DMS53 (cell line): ENCODE data around the gene STAM2.
A peak's percentile ranks its signal among the peaks of the same experiment; 100 is the strongest.
"Not testable (repeated sequence)": the region's sequence is repeated elsewhere in the genome, so short reads cannot be mapped to it uniquely, and the experiment has no call there.

Source experiments
- DNase-seq: peaks from one replicate; lab custom pipeline; 2025; lab: John Stamatoyannopoulos, UW

The STAM2 gene

DNA sequence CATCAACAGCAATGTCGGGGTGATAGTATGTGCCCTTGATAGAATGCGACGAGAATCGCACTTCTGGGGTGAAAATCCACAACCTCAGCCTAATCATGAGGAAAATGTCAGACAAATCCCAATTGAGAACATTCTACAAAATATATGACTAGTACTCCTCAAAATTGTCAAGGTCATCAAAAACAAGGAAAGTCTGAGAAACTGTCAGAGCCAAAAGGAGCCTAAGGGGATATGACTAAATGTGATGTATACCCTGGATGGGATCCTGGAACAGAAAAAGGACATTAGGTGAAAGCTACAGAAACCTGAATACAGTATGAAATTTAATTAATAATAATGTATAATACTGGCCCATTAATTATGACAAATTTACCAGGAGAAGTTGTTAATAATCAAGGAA is 69.1 kb downstream of the STAM2 start:
- no peak for DNase-seq

DNA sequence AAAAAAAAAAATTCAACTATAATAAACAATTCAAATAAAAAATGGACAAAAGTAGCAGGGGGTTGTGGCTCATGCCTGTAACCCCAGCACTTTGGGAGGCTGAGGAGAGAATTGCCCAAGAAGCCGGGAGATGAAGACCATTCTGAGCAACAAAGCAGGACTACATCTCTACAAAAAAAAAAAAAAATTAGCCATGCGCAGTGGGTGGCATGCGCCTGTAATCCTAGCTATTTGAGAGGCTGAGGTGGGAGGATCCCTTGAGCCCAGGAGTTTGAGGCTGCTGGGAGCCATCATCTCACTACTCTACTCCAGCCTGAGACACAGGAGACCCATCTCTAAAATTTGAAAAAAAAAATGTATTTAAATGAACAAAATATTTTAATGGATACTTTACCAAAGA is 72.3 kb downstream of the STAM2 start:
- no peak for DNase-seq

DNA sequence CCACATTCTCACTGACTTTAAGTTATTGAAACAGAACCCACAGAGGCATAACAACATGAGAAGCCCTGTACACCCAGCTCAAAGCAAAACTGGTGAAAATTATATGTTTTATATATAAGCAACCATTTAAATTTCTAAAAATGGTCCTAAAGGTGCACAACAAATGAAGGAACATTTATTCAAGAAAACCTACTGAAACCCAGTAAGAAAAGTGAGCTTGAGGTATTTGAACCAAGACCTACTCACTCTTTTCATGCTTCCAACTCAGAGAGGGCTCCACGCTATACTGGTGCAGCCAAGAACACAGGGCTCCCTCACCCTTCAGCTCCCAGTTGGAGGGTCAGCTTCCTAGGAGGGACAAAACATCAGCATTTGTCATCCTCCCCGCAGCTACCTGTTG is 74.6 kb downstream of the STAM2 start:
- no peak for DNase-seq

DNA sequence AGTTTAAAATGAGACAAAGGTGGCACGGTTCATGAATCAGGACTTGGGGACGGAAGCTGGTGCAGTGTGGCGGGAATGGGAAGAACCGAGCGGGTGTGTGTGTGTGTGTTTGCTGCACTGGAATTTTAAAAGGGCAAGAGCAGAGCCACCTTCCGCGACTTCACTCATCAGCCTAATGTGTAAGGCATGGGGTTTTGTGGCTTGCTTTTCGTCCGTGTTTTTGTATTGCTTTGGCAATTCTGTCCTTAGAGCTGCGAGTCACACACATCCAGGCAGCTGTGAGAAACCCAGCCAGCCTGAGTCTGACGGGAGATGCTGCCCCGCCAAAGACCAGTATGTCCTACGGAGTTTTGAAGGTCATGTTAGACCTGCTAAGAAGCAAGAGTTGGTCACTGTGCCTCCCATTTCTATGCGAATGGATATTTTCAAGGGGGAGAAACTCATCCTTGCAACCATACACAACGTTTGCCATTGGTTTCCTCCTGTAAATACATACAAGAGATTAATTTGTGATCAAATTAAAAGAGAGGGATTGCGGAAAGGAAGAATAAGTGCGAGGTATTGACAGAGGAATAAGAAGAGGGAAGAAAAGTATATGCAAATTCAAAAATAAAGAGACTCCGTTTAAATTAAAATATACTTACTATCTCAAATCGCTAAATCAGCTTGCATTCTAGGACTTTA is 76.1 kb downstream of the STAM2 start:
- peak; percentile 14 for DNase-seq

DNA sequence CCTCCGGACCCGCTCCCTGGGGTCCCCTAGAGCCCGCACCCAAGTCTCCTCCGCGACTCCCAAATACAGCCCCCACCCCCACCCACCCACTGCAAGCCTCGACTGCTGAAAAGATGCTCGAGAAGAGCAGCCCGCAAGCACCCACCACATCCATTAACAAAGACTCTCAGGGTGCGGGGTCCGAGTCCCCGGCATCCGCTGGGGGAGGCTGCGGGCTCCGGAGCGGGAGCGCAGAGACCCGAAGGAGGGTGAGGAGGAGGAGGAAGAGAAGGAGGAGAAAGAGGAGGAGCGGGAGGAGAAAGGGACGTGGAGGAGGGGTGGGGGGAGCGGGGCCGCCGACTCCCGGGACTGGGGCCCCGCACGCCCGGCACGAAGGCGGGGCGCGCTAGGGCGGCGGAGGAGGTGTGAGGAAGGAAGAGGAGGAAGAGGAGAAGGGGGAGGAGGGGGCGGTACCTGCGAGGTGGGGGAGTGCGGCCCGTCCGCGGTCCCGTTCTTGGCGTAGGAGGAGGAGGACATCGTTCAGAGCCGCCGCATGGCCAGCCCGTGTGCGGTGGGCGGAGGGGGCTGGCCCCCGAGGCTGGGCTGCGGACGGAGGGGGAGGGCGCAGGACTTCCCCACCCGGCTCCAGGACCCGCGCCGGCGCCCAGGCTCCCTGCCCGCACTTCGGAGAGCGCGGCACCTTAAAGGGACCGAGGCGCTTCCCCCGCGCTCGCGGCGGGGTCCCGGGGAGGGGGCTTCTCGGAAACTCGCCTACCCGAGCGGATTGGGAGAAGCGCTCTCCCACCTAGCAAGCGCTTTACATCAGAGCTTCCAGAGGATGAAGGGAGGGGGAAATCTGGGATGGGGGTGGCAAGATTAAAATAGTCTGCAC is 76.8 kb downstream of the STAM2 start, which contains the start of gene CACNB4:
CACNB4 (minus strand) TSS at position 549 of the 871 bp plus-strand sequence.
- DNase-seq = no peak

DNA sequence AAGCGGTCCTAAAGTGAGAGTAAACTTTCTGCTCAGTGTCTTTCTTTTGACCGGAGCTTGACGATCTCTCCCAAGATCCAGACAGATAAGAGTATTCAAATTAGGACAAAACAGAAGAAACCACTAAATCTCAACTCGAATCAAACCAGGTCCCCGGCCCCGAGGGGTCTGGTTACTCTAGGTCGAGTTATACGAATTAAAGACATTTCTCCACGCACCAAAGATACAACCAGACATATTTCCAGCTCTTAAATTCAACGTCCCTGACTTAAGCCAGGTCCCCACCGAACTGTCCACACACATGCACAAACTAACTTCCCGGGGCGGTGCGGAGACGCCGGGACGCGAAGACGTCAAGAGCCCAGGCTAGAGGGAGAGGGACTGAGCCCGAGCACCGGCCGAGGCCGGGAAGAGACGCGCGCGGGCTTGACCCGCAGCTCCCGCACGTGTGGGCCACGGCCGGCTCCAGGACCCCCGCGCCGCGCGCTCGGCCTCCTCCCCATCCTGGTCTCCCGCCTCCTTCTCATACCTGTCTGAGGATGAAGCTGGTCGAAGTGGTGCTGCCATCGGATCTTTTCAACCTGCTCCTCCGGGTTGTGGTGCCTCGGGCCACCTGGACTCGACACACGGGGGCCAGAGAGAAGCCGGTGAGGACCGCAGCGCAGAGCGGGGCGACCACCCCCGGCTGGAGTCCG is 77.6 kb downstream of the STAM2 start:
- peak; percentile 14 for DNase-seq

DNA sequence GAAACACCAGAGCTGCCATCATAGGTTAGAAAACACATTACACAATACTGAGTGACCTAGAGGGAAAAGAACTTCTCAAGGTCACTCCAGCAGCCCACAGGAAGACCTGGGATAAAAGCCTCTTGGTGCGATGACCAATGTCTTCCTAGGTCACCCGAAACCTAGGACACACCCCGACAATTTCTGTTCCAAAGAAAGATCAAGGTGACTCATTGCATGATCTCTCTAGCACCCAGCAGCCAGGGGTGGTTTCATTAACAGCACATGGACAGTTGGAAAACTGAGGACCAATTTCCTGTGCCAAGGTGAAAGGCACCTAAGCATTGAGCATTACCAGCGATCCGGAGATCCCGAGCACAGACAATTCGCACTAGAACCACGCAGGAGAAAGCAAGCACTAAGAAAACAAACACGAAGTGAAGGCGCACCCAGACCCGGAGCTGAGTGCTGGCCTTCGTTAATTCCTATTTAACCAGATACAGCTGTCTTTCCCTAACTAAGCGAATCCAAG is 78.2 kb downstream of the STAM2 start:
- peak; percentile 46 for DNase-seq

DNA sequence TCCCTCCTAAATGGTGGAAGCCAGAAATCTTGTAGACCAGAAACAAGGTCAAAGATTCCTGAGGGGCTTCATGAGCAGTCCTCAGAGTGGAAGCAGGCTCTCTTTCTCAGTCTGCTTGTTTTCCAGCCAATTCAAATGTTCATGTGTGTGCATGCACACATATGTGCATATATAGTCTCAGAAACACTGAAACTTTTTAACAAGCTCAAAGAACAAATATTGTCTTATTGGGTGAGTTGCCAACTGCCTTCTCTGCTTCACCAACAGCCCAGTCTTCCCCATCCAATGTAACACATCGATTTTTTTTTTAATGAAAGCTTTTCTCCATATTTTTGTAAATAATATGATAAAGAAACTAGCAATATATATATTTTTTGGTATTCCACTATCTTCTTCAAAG is 80.4 kb downstream of the STAM2 start:
- DNase-seq = no peak

DNA sequence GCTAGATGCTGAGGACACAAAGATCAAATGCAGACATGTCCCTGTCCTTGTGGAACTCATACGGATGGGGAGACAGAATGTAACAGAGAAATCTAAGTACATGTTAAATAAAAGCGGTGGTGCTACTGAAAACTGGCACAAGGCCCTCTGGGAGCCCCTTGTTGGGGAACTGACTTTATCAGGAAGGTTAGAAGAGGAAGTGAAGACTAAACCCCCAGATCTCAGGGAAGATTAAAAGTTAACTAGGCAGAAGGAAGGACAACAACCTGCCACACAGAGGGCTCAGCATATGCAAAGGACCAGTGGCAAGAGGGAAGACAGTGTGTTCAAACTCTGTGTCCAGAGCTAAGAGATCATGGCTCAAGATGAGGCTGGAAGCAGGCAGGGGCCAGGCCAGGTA is 81.5 kb downstream of the STAM2 start:
- no peak for DNase-seq

DNA sequence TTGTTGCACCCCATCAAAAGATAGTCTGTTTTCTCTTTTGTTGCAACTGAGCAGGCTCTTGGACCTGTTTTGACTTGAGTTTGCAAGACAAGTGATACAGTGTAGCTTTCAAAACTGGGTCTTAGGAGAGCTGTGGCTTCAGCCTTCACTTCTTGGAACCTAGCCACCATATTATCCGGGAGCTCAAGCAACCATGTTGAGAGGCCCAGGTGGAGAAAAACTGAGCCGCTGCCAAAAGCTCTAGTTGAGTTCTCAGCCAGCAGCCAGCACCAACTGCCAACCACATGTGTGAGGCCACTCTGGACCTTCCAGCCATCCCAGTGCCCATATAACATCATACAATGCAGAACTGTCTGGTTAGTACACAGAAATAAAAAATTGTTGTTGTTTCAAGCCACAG is 82.1 kb downstream of the STAM2 start:
- DNase-seq = no peak

DNA sequence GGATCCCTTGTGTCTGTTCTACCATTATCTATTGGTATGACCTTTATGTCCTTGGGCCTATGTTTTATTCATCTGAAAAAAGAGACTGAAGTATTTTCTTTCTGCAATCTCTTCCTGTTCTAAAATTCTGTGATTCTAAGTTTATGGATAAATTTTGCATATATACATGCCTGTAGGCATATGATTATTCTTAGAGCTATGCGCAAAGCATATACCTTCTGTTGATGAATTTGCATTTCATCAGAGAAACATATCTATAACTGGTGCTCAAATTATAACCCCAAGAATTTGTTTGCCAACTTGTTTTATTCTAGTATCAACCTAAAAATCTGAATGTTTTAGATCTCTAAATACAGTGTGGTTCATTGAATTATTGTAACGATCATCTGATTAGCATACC is 83.5 kb downstream of the STAM2 start:
- DNase-seq = no peak

DNA sequence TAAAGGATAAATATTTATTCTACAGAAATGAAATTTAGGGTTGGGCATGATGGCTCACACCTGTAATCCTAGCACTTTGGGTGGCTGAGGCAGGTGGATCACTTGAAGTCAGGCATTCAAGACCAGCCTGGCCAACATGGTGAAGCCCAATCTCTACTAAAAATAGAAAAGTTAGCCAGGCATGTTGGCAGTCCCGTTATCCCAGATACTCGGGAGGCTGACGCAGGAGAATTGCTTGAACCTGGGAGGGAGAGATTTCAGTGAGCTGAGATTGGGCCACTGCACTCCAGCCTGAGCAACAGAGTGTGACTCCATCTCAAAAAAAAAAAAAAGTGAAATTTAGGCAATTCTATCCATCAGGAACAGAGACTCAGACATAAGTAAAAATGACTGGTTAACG is 84.8 kb downstream of the STAM2 start:
- not testable (repeated sequence) for DNase-seq

DNA sequence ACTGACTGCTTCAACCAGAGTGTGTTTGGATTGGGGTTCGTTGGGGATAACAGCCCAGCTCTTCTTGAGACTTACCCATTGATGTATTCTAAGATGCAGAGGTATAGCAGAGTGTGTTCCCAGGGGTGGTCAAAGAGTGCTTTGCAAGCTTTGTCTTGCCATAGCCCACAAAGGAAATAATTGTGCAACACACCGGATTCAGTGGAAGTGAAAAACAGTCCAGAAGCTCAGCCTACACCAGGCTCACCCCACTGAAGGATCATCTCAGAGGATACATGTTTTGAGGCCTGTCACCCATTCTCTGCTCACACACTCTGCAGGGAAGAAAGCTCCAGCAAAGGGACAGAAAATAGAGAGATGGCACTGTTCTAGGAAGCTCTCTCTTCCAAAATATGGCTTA is 86.3 kb downstream of the STAM2 start:
- DNase-seq = no peak

DNA sequence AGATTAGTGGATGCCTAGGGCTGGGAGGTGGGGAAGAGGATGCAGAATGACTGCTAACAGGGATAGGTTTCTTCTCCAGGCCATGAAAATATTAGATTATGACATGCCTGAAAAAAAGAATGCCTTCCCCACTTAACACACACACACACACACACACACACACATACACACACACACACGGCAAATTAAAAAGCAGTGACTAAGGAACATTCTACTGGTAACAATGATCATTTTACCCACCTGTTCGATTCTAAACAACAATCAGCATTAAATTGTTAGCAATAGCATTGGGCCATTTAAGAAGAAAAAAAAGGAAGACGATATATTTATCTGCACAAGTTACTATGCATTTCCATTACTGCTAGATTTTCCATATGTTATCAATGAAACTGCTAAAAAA is 87.6 kb downstream of the STAM2 start:
- no peak for DNase-seq

DNA sequence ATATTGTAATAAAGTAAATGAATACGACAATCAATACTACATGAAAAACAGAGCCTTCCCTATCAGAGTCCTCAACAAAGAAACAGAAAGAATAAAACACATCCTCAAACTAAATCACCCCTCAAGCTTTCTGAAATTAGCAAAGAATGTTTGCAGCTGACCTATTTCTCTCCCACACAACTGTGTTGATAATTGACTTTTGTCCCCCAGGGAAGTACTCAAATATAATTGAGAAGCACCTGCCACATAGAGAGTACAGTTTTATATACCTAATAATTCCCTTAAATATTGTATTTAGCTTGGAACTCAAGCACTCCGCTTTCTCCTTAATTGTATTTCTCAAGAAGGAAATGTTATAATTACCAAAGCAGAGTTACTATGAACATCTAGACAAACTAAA is 89.3 kb downstream of the STAM2 start:
- no peak for DNase-seq

DNA sequence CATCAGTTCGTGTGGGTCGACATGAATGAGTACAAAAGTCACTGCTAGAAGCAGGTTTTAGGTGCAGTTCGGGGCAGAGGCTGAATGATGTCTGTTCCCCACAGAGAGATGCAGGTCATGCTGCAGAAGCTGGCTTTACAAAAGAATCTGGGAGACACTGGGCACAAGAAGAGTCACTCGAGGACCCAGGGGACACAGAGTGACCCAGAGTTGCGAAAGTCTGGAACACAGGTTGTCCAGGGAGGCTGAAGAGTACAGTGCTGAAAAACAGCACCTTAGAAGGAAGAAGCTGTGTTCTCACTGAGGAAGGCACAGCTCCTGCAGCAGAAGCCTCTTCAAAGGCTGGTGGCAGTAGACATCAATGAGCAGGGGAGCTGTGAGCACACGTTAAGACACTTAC is 91.5 kb downstream of the STAM2 start:
- no peak for DNase-seq

DNA sequence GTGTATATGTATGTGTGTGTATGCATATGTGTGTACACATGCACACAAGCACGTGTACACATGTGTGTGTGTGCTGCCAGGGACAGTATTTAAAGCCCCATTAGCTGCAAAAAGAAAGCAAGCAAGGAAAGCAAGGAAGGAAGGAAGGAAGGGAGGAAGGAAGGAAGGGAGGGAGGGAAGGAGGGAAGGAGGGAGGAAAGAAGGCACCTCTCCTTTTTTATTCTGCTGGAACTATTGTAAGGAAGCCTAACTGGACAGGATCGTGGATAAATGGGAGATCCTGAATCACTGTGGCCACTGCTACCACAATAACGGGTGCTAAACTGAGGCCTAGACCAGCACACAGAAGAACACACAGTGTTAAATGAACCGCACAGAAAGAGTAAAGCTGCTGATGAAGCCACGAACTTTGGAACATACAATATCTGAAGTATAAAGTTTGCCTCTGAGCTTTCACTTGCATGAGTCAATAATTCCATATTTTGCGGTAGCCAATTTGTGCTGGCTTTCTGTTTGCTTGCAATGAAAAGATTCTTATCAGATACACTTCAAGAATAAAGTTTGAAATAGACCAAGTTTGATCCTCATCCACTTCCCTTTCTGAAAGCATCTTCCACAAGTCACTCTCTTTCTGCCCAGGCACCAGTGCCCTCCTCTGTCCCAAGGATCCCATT is 92.2 kb downstream of the STAM2 start:
- no peak for DNase-seq

DNA sequence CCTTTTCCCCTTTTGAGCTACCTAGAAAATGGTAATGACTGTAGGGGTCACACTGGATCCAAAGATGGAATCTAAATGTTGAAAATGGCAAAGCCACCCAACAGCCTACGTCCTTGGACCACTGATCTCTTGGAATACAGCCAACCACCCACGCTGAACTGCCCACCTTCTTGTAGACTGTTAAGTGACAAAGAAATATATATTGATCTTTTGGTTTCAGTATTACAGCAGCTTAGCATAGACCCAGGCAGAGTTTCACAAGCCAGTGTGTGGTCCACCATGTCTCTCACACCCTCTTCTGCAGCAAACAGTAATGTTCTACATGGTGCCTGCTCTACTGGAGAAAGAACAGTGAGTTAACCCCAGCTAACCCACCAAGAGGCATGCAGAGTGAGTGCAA is 96.9 kb downstream of the STAM2 start:
- no peak for DNase-seq

DNA sequence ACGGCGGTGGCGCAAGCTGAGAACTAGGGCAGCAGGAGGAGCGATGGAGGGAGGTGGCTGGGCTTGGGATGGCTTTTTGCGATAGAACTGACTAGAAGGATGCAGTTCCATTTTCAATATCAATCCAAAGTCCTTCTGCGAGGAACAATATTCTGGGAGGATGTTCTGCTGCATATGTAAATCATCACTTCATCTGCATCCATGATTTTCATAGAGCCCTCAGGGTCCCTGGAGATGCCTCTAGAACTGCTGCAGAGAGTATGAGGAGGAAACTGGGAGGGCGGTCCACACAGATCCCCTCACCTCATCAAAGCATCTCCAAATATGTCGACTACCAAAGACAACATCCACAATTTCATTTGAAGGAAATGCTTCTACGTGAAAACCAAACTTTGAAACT is 97.5 kb downstream of the STAM2 start:
- DNase-seq = no peak

DNA sequence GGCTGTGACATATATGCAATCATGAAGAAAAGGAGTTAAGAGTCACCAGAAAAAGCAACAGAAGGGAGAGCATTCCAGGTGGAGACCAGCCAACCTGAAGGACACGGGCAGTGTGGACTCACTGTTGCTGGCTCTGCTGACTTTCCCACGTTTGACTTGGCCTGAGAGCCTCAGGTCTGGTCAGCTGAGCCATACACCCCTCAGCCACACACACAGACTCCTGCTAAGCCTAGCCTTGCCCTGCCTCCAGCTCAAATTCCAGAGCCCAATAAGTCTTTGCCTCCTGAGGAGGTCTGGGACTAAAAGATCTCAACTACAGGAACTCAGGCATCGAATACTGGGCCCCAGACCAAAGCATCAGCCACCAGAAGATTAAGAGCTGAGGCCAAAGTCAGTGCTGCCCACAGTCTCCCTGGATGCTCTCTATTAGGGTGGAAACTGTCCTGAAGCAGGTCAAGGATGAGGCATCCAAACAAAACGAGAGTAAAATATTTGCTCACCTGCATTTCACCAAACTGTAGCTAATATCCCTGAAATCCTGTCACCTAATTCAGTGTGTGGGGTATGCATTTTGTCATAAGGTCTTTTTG is 100.0 kb downstream of the STAM2 start:
- peak; percentile 0 for DNase-seq

DNA sequence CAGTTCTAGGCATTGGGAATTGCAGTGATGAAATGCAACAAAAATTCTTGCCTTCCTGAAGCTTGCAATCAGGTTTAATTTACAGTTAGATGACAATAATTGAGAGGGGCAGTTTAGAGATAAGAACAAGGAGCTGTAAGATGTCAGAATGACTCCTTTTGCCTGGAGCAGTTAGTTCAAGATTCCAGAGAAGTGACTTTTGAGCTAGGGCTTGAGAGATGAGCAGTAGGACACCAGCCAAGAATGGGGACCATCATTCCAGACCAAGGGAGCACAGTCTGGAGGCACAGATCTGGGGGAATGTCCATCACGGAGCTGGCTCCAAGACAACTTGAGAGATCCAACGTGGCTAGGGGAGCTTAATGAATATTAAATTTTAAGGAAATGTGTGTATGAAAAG is 103.6 kb downstream of the STAM2 start:
- no peak for DNase-seq

DNA sequence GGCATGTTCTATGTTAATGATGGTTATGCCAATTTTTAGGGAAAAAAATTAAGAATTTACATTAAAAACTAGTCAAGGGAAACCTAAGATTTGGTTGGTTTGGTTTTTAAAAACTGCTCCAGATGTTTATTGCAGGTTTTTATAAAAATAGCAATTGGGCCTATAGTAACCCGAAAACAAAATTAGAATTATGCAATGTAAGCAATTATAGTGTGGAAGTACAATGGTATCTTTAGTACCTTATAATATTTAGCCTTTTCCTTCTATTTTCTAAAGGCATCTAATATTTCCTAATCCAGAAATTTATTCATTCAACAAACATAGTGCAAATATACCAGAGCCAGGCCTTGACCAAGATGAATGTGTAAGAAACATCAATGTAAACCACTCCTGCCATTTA is 104.0 kb downstream of the STAM2 start:
- DNase-seq = no peak
